Measurements from ENCODE around the gene VMP1. TPM values are rescaled to one million over a fixed set of nuclear protein-coding genes. Genes with fewer than 3 reads are reported as not detected.
A peak's percentile ranks its signal among the peaks of the same experiment; 100 is the strongest.
"Not testable (repeated sequence)": the region's sequence is repeated elsewhere in the genome, so short reads cannot be mapped to it uniquely, and the experiment has no call there.

The VMP1 gene
- total RNA-seq, 1 donor from 2014 or later, result 50.8 TPM

DNA sequence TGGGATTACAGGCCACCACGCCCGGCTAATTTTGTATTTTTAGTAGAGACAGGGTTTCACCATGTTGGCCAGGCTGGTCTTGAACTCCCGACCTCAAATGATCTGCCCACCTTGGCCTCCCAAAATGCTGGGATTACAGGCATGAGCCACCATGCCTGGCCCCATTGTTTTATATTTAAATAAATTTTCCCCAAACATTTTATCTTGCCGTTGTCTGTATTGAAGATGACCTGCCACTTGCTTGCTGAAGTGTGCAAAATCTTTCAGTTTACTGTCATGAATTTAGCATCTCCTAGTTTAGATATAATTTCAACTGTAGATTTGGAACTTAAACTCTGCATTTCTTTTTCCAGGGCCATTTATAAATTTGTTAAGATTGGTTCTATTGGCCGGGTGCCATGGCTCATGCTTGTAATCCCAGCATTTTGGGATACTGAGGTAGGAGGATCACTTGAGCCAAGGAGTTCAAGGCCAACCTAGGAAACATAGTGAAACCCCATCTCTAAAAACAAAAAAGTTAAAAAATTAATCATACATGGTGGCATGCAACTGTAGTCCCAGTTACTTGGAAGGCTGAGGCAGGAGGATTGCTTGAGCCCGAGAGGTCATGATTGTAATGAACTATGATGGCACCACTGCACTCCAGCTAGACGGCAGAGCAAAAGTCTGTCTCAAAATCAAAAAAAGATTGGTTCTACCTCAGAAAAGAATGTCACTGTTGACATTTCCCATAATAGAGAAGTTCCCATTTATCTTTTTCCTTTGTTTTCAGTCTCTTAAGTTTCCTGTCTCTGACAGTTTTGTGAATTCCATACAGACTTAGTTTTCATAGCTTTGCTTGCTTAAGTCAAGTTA is 84.4 kb downstream of the VMP1 start:
- H3K27ac ChIP-seq (replicated peaks), result peak overlapping the region; percentile 18
- no peaks in the 10 kb centered on the region for H3K27me3 ChIP-seq (ENCODE audit: low read depth)
- intact Hi-C loops (cut with micrococcal nuclease), result no loop called here
- peaks cover 24% of the 10 kb centered on the region for H3K36me3 ChIP-seq
- H3K9me3 ChIP-seq (replicated peaks), result no peaks in the 10 kb centered on the region
- DNase-seq, result no peak
- TF ChIP-seq, protein P1, sequence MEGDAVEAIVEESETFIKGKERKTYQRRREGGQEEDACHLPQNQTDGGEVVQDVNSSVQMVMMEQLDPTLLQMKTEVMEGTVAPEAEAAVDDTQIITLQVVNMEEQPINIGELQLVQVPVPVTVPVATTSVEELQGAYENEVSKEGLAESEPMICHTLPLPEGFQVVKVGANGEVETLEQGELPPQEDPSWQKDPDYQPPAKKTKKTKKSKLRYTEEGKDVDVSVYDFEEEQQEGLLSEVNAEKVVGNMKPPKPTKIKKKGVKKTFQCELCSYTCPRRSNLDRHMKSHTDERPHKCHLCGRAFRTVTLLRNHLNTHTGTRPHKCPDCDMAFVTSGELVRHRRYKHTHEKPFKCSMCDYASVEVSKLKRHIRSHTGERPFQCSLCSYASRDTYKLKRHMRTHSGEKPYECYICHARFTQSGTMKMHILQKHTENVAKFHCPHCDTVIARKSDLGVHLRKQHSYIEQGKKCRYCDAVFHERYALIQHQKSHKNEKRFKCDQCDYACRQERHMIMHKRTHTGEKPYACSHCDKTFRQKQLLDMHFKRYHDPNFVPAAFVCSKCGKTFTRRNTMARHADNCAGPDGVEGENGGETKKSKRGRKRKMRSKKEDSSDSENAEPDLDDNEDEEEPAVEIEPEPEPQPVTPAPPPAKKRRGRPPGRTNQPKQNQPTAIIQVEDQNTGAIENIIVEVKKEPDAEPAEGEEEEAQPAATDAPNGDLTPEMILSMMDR (IDR thresholded peaks at IDR 0.05; ENCODE audit: borderline replicate concordance), result no peak
- H3K4me1 ChIP-seq, result peaks cover 11% of the 10 kb centered on the region
- no peak overlapping the region for H3K4me3 ChIP-seq

DNA sequence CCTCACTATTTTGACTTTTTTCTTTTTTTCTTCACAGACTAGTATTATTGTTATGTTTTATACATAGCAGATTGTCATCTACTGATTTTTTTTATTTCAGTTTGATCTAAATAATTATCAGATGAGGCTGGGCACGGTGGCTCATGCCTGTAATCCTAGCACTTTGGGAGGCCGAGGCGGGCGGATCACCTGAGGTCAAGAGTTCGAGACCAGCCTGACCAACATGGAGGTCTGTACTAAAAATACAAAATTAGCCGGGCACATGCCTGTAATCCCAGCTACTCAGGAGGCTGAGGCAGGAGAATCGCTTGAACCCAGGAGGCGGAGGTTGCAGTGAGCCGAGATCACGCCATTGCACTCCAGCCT is 85.0 kb downstream of the VMP1 start:
- H3K36me3 ChIP-seq, result peaks cover 24% of the 10 kb centered on the region
- H3K4me1 ChIP-seq; DNase-seq; H3K27me3 ChIP-seq (ENCODE audit: low read depth); intact Hi-C loops (cut with micrococcal nuclease); H3K4me3 ChIP-seq; H3K27ac ChIP-seq (replicated peaks); H3K9me3 ChIP-seq (replicated peaks): not testable (repeated sequence)

DNA sequence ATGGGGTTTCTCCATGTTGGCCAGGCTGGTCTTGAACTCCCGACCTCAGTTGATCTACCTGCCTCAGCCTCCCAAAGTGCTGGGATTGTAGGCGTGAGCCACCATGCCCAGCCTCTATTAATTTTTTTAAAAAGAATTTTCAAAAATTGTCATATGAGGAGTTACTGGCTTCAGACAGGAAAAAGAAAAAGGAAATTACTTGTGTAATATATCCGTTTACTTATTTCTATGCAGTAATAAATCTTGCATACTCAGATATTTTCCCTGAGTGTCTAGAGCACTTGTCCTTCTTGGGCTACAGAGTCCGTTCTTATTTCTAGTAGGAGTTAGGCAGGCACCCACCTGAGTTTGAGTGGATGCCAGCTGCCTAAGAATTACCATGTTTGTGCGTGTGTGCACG is 85.8 kb downstream of the VMP1 start:
- Histone ChIP-seq H3K9me3 (replicated peaks) (no peaks in the 10 kb centered on the region), H3K4me3 (no peak overlapping the region), H3K27me3 (ENCODE audit: low read depth) (no peaks in the 10 kb centered on the region), H3K27ac (replicated peaks) (peak overlapping the region; percentile 6), H3K4me1 (no peaks in the 10 kb centered on the region), H3K36me3 (peaks cover 24% of the 10 kb centered on the region)
- no peak for DNase-seq
- TF ChIP-seq, protein P1 (IDR thresholded peaks at IDR 0.05; ENCODE audit: borderline replicate concordance), result no peak
- intact Hi-C loops (cut with micrococcal nuclease), result no loop called here

DNA sequence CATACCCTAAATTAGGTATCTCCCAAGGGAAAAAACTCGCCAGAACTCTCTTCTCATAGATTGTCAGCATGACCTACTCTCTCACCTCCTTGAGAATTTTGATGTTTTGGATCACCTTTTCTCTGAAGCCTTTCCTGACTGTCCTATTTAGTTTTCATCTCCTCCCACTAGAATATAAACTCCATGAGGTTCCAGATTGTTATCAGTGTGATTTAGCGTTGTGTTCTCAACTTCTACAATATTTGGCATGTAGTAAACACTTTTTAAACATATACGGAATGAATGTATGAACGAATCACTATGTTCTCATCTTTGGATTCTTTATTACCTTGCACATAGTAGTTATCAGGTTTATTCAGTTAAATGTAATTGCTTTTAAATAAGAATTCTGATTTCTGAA is 88.7 kb downstream of the VMP1 start:
- Histone ChIP-seq H3K36me3 (peaks cover 24% of the 10 kb centered on the region), H3K9me3 (replicated peaks) (no peaks in the 10 kb centered on the region), H3K27ac (replicated peaks) (no peak overlapping the region), H3K4me1 (no peaks in the 10 kb centered on the region), H3K4me3 (no peak overlapping the region), H3K27me3 (ENCODE audit: low read depth) (no peaks in the 10 kb centered on the region)
- intact Hi-C loops (cut with micrococcal nuclease), result no loop called here
- TF ChIP-seq, protein P1 (IDR thresholded peaks at IDR 0.05; ENCODE audit: borderline replicate concordance), result no peak
- no peak for DNase-seq

DNA sequence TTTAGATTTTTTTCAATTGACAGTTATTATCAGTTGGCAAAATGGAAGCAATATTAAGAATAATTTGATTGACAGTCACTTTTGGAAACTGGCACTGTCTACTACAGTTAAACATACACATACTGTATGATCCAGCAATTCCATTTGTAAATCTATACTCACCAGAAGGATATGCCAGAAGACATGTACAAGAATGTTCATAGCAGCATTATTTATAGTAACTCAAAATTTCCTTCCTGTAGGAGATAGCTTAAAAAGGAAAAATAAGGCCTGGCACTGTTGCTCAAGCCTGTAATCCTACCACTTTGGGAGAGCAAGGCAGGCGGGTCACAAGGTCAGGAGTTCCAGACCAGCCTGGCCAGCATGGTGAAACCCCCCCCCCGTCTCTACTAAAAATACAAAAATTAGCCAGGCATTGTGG is 89.3 kb downstream of the VMP1 start:
- Histone ChIP-seq H3K4me1 (no peaks in the 10 kb centered on the region), H3K36me3 (peaks cover 24% of the 10 kb centered on the region), H3K4me3 (no peak overlapping the region), H3K9me3 (replicated peaks) (no peaks in the 10 kb centered on the region), H3K27me3 (ENCODE audit: low read depth) (no peaks in the 10 kb centered on the region), H3K27ac (replicated peaks) (no peak overlapping the region)
- intact Hi-C loops (cut with micrococcal nuclease), result no loop called here
- TF ChIP-seq, protein P1 (IDR thresholded peaks at IDR 0.05; ENCODE audit: borderline replicate concordance), result no peak
- DNase-seq, result no peak

DNA sequence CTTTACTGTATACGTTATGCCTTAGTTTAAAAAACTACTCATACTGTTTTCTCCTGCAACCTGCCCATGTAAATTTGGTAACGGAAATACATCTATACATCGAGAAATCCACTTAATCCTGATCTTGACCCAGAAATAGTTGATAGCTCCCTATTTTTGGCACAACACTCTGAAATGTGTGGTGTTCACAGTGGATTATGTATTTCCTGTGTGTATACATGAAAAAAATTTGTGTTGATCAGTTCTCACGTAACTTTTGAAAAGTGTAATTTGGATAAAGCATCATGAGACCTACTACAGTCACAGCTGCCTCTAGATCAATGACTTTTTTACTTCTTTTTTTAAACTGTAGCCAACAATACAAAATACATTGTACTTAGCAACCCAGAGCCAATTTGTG is 90.7 kb downstream of the VMP1 start:
- Histone ChIP-seq H3K9me3 (replicated peaks) (no peaks in the 10 kb centered on the region), H3K4me3 (no peak overlapping the region), H3K27me3 (ENCODE audit: low read depth) (no peaks in the 10 kb centered on the region), H3K4me1 (no peaks in the 10 kb centered on the region), H3K27ac (replicated peaks) (no peak overlapping the region), H3K36me3 (peaks cover 16% of the 10 kb centered on the region)
- no peak for DNase-seq
- intact Hi-C loops (cut with micrococcal nuclease), result no loop called here
- TF ChIP-seq, protein P1 (IDR thresholded peaks at IDR 0.05; ENCODE audit: borderline replicate concordance), result no peak

All from left ventricle myocardium inferior (tissue), 1 donor.